ENCODE measurements around the gene FRY.

FRY gene

DNA sequence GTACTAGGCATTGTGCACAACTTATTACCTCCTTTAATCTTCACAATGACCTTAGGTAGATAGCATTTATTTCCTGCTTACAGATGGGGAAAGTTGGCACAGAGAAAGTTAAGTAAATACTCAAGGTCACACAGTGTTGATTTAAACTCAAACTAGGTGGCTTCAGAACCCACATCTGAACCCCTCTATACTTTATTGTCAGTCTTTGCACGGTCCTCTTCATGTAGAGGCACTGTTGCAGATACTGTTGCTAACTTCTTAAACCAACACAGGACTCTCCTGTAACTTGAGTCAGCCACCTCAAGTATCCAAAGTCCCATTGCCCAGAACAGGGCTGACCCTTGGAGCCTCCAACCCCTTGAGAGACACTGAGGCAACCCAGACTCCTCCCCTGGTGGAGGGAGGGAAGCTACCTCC, 48.8 kb downstream of the FRY start:
- Mint-ChIP-seq H3K27me3 (no peaks in the 10 kb centered on the region), H3K27ac (no peak overlapping the region), H3K9me3 (no peaks in the 10 kb centered on the region), H3K36me3 (no peaks in the 10 kb centered on the region), H3K4me1 (peaks cover 3% of the 10 kb centered on the region), H3K4me3 (no peak overlapping the region)

DNA sequence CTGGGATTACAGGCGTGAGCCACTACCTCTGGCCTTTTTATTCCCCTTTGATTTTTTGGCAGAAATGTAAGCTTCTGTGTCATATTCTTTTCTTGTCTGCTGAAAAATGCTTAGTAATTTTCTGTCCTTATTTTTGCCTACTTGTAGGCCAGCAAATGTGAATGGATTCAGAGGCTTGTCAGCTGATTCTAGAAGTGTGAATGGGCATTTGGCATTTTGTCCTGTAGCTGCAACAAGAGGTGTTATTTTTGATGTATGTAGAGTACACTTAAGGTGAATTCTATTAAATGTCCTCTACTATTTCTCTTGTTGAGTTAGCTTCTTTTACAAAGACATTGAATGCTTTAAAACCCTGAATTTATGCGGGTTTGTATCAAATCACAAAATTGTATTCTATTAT, 50.0 kb downstream of the FRY start:
- no peaks in the 10 kb centered on the region for H3K27me3 Mint-ChIP-seq
- no peak overlapping the region for H3K27ac Mint-ChIP-seq
- no peaks in the 10 kb centered on the region for H3K9me3 Mint-ChIP-seq
- no peak overlapping the region for H3K4me3 Mint-ChIP-seq
- H3K36me3 Mint-ChIP-seq = no peaks in the 10 kb centered on the region
- peaks cover 3% of the 10 kb centered on the region for H3K4me1 Mint-ChIP-seq

DNA sequence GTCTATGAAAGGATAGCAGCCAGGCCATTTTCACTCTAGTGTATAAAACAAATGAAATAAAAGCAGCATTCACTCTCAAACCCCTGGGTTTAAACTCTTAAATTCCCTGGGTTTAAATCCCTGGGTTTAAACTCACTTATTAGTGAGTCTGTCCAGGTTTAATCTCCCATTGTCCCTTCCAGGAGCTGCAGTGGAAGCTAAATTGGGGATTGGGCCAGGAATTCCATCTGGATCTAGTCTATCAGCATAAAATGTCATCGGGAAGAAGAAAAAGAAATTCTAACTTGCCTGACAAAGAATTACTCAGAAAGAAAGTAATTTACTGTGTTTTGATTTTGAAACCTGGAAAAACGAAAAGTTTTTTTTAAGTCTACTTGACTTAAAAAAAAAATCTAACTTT, 54.8 kb downstream of the FRY start:
- H3K27ac Mint-ChIP-seq = no peak overlapping the region
- no peaks in the 10 kb centered on the region for H3K4me1 Mint-ChIP-seq
- no peaks in the 10 kb centered on the region for H3K9me3 Mint-ChIP-seq
- H3K4me3 Mint-ChIP-seq = no peak overlapping the region
- H3K27me3 Mint-ChIP-seq = no peaks in the 10 kb centered on the region
- H3K36me3 Mint-ChIP-seq = no peaks in the 10 kb centered on the region

DNA sequence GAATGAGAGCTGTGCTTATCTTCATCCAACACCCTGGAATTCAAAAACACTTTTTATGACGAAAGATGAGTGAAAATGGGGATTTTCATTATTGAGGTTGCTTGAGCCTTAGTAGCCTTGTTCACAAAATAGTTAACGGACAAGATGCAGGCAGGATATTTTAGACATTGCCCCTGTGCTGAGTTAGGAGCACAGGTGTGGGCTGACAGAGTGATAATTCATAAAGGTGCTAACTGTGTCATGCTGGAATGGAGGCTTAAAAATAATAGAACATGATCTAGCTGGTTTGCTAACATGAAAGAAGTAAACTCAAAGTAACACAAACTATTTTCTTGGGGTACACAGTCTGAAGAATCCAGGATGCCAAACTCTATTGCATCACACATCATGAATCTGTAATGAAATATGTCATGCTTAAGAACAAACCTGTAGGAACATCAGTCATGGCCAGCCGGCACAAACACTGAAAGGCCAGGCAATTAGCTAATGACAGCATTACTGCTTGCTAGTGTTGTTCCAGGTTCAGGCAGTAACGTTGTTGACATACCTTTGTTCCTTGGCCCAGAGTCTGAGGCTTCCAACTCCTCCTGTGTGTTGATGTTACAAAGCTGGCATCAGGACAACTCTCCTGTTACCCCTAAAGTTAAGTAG, 55.3 kb downstream of the FRY start:
- H3K27ac Mint-ChIP-seq = no peak overlapping the region
- H3K27me3 Mint-ChIP-seq = no peaks in the 10 kb centered on the region
- no peaks in the 10 kb centered on the region for H3K4me1 Mint-ChIP-seq
- no peak overlapping the region for H3K4me3 Mint-ChIP-seq
- H3K9me3 Mint-ChIP-seq = no peaks in the 10 kb centered on the region
- no peaks in the 10 kb centered on the region for H3K36me3 Mint-ChIP-seq

DNA sequence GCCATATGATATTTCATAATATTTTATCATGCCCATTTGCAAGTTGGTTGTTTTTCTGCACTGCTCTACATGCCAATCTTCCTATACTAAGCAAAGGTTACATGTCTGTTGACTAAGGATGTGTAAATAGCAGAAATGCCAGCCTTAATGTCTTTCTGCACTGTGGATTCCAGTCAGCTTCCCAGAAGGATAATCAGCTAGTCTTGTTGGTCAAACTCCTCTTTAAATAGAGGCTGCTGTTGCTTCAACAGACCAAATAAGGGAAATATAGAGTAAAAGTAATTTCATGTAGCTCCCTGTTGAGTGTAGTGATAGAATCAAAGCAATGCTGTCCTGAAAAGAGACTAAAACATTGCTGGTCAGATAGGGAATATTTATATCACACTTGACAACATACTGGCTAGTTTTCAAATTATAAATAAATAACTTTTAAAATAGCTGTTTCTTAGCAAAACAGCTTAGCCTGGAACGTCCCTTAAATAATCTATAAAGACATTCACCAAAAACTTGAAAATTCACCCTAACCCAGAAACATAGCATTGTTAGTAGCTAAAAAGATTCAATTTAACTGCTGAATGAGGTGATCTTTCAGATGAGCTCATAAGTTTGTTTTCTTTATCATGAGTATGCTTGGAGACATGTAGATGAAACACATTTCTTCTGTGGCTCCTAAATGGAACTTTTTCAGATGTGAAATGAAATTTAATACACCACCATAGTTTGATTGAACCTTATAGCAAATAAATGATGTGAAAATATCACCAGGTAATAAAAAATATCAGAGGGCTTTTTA, 56.6 kb downstream of the FRY start:
- no peak overlapping the region for H3K27ac Mint-ChIP-seq

DNA sequence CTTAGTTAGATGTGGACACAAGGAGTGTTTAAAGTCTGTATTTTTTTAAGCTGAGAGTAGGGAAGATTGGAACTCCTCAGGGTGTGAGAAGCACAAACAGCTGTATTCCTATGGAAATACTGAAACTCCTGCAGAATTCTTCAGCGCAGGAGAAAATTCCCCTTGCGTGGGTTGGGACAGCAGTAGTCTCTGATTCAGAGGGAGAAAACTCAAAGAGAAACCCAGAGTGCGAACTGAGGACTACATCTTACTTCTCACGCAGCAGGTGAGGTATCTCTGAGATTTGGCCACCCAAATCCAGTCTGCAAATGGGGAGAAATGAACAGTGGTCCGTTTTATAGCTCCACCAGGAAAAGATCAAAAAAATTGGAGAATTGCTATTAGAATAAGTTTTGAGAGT, 60.9 kb downstream of the FRY start:
- no peaks in the 10 kb centered on the region for H3K9me3 Mint-ChIP-seq

More for the DNA sequence above, 56.6 kb downstream of the FRY start:
- H3K36me3 Mint-ChIP-seq = no peaks in the 10 kb centered on the region
- H3K27me3 Mint-ChIP-seq = no peaks in the 10 kb centered on the region
- H3K4me3 Mint-ChIP-seq = no peak overlapping the region
- no peaks in the 10 kb centered on the region for H3K4me1 Mint-ChIP-seq
- no peaks in the 10 kb centered on the region for H3K9me3 Mint-ChIP-seq

DNA sequence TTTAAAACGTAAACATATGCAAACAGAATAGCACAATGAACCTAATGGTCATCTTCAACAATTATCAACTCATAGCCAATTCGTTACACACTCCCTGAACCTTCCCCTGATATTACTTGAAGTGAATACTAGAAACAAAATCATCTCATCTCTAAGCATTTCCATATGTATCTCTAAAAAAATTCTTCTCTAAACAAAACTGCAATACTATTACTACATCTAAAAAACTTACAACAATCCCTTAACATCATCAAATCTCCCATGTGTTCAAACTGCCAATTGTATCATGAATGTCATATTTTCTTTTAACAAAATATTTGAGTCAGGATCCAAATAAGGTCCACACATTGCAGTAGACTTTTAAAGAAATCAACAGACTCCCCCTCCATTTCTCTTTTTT, 61.4 kb downstream of the FRY start:
- Mint-ChIP-seq H3K4me1 (no peaks in the 10 kb centered on the region), H3K27me3 (no peaks in the 10 kb centered on the region), H3K4me3 (no peak overlapping the region), H3K36me3 (no peaks in the 10 kb centered on the region), H3K27ac (no peak overlapping the region), H3K9me3 (no peaks in the 10 kb centered on the region)

More for the DNA sequence above, 60.9 kb downstream of the FRY start:
- Mint-ChIP-seq H3K36me3 (no peaks in the 10 kb centered on the region), H3K27me3 (no peaks in the 10 kb centered on the region), H3K4me3 (no peak overlapping the region), H3K4me1 (no peaks in the 10 kb centered on the region), H3K27ac (no peak overlapping the region)

DNA sequence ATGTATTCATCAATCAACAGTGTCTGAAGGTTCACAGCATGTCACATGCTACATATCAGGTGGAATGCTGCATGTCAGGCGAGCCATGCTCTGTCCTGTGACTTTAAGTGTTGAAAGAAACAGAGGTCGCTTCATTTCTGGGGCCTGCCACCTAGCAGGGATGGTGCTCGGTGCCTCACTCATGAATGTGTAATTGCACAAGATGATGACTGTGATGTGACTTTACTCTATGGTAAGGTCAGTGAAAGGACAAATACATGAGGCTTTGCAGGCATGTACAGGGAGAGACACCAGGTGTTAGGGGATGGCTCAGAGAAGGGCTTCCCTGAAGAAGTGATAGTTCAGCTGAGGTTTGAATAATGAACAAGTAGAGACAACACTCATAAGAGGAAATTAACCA, 66.7 kb downstream of the FRY start:
- no peaks in the 10 kb centered on the region for H3K9me3 Mint-ChIP-seq
- no peaks in the 10 kb centered on the region for H3K36me3 Mint-ChIP-seq
- H3K4me3 Mint-ChIP-seq = no peak overlapping the region
- H3K4me1 Mint-ChIP-seq = no peaks in the 10 kb centered on the region
- peaks cover 3% of the 10 kb centered on the region for H3K27me3 Mint-ChIP-seq
- no peak overlapping the region for H3K27ac Mint-ChIP-seq

DNA sequence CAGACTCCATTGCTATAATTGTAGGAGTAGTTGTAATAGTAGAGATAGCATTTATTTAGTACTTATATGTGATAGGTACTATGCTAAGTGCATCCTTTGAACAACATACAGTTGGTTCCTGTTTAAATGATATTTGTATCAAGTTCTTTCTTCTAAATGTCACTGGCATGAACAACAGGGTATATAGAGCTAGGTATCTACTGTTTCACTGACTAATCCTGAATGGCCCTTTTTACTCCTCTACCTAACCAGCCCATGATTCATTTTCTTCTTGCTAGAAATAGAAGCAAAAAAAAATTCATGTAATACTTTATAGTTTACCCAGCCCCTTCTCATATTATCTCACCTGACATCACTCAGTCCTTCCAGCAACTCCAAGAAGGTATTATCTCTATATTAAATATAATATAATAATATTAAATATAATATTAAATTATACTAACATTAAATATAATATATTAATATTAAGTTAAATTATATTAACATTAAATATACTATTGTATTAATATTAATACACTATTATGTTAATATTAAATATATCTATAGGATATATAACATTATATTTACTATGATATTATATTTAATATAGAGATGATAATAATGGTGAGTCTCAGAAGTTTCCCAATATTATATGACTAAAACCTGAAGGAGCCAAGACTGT, 74.2 kb downstream of the FRY start:
- H3K4me1 Mint-ChIP-seq = no peaks in the 10 kb centered on the region
- no peak overlapping the region for H3K4me3 Mint-ChIP-seq
- H3K27me3 Mint-ChIP-seq = no peaks in the 10 kb centered on the region
- H3K27ac Mint-ChIP-seq = no peak overlapping the region
- no peaks in the 10 kb centered on the region for H3K36me3 Mint-ChIP-seq
- H3K9me3 Mint-ChIP-seq = no peaks in the 10 kb centered on the region

DNA sequence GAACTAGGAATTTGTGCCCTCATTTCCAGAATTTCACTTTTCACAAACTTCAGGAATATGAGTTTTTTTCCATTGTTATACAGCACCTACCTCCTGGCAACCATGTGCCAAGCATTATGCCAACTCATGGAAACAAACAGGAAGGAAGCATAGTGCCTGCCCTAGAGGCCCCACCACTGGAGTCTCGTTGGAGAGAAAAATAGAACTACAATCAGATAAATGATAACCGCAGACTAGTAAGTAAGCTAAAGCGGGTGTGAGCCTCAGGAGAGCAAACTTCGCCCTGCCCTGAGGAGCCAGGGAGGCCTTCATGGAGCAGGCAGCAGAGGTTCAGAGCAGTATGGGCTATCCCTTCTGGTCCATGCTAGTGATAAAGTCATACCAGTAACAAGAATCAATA, 75.9 kb downstream of the FRY start:
- H3K4me1 Mint-ChIP-seq = no peaks in the 10 kb centered on the region
- no peak overlapping the region for H3K27ac Mint-ChIP-seq
- H3K9me3 Mint-ChIP-seq = no peaks in the 10 kb centered on the region
- H3K27me3 Mint-ChIP-seq = no peaks in the 10 kb centered on the region
- H3K36me3 Mint-ChIP-seq = no peaks in the 10 kb centered on the region
- no peak overlapping the region for H3K4me3 Mint-ChIP-seq

DNA sequence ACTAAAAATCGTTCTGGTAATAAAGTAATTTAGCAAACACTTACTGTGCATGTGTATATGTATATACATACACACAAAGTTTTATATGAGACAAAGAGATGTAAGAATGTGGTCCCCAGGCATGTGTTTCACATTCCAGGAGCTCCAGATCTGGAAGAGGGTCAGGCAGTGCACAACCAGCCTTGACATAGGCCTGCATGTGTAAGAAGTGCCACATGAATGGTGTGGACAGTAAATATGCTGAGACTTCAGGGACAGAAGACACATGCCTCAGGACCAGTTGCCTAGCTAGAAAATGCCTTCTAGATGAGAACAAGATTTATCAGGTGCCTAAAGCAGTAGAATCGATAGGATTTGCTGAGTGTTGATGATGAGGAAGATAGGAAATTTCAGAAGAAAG, 76.4 kb downstream of the FRY start:
- H3K27me3 Mint-ChIP-seq = no peaks in the 10 kb centered on the region
- H3K9me3 Mint-ChIP-seq = no peaks in the 10 kb centered on the region
- H3K36me3 Mint-ChIP-seq = no peaks in the 10 kb centered on the region
- no peak overlapping the region for H3K27ac Mint-ChIP-seq
- H3K4me3 Mint-ChIP-seq = no peak overlapping the region
- H3K4me1 Mint-ChIP-seq = no peaks in the 10 kb centered on the region

DNA sequence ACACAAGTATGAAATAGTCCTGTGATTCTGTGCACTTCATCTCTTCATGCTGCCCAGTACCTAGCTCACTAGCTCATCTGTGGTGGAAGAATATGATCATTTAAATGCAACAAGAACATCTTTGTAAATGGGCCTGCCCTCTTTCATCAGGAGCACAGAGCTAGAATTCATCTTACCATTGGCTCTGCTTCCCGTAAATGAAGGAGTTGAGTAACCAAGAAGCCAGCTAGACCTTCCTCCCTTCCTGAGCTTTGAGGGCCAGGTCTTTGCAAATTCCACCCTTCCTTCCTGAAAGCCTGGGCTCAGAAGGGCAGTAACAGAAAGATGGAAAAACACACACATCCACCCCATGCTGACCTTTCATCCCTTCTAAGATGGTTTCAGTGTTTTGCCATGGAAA, 82.0 kb downstream of the FRY start:
- Mint-ChIP-seq H3K27ac (no peak overlapping the region), H3K4me1 (peaks cover 12% of the 10 kb centered on the region), H3K36me3 (no peaks in the 10 kb centered on the region), H3K4me3 (no peak overlapping the region), H3K9me3 (no peaks in the 10 kb centered on the region), H3K27me3 (no peaks in the 10 kb centered on the region)

DNA sequence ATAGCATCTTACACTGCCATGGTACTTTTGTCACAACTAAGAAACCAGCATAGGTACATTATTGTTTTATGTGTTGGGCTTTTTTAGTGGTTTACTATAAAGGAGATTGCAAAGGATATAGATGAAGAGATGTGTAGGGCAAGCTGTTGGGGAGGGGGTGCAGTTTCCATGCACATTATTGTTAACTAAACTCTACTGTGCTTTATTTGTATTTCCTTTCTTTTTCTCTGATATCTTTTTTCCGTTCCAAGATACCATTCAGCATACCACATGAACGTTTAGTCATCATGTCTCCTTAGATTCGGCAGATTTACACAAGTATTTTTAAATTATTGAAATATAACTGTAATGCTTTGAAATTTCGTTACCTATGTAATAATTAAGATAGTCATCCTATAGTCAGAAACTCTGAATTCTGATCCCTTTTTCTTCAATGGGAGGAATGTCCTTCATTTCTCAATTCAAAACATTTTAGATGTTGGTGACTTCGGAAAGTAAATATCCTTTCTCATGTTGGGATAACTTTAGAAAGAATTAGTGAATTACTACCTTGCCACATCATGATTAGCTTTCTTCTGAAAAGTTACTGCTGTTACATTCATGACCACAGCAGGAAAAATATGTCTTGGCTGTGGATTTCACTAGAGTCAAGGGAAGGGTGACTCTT, 82.8 kb downstream of the FRY start:
- Mint-ChIP-seq H3K4me3 (no peak overlapping the region), H3K9me3 (no peaks in the 10 kb centered on the region), H3K36me3 (no peaks in the 10 kb centered on the region), H3K4me1 (peaks cover 12% of the 10 kb centered on the region), H3K27ac (no peak overlapping the region), H3K27me3 (no peaks in the 10 kb centered on the region)

DNA sequence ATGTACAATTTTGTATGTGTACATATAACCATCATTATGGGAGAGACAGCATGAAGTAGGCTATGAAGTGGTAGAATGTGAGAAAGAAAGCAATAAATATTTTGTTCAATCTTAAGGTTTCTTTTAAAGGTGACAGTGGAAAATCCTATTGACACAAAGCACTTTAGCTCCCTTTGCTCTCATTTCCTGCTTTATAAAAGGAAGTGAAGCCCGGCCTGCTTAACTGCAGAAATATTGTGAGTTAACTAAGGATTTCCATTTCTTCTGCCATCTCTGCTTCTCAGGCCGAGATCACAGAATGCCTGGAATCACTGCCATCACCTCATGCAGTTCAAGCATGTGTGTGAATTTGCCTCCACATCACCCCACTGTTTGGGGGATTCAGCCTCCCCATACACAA, 83.5 kb downstream of the FRY start:
- no peaks in the 10 kb centered on the region for H3K36me3 Mint-ChIP-seq
- no peak overlapping the region for H3K4me3 Mint-ChIP-seq
- H3K27ac Mint-ChIP-seq = peak overlapping the region; percentile 19
- peaks cover 12% of the 10 kb centered on the region for H3K4me1 Mint-ChIP-seq
- no peaks in the 10 kb centered on the region for H3K27me3 Mint-ChIP-seq
- no peaks in the 10 kb centered on the region for H3K9me3 Mint-ChIP-seq

DNA sequence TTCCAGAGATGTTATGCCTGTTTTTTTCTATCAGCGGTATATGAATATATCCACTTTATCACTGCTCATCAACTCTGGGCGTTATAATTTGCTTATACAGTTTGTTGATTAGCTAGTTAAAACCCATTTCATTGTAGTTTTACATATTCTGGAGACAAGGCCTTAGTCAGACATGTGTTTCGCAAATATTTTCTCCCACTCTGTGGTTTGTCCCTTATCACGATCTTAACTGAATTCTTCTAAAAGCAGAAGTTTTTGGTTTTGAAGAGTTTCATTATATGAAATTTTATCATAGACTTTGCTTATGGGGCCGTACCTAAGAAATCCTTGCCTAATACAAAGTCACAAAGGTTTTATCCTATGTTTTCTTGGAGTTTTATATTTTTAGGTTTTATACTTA, 84.6 kb downstream of the FRY start:
- H3K27ac Mint-ChIP-seq = no peak overlapping the region

DNA sequence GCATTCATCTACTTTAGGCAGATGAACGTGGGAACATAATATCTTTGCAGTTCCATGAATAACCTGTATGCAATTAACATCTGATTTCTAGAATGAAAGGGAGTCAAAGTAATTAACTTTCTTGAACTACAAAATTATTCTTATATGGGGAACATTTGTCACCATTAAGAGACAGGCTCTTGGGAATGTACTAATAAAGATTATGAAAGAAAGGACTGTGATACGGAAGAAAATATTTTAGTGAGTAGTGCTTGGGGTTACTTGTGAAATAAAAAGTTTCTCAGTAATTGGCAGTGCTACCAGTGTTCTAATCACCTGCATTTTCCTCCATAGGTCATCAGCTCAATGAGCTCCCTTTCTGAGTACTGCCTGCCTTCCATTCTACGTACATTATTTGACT, 85.4 kb downstream of the FRY start:
- H3K36me3 Mint-ChIP-seq = peaks cover 2% of the 10 kb centered on the region
- H3K27ac Mint-ChIP-seq = no peak overlapping the region
- H3K4me3 Mint-ChIP-seq = no peak overlapping the region
- no peaks in the 10 kb centered on the region for H3K27me3 Mint-ChIP-seq
- H3K4me1 Mint-ChIP-seq = peaks cover 12% of the 10 kb centered on the region
- no peaks in the 10 kb centered on the region for H3K9me3 Mint-ChIP-seq

More for the DNA sequence above, 84.6 kb downstream of the FRY start:
- H3K9me3 Mint-ChIP-seq = no peaks in the 10 kb centered on the region
- peaks cover 2% of the 10 kb centered on the region for H3K36me3 Mint-ChIP-seq
- no peak overlapping the region for H3K4me3 Mint-ChIP-seq
- H3K27me3 Mint-ChIP-seq = no peaks in the 10 kb centered on the region
- H3K4me1 Mint-ChIP-seq = peaks cover 12% of the 10 kb centered on the region
